Uterus (tissue), 2 donors: ENCODE measurements around the gene UST.

Experiments used
- POLR2A ChIP-seq, 2 donors: fragments of 450-650 bp; IDR thresholded peaks; one replicate each; pipeline ENCODE4 v1.6.1; 2016; ENCODE audit warnings: antibody characterized with exemption in 2 of 2, mild to moderate bottlenecking in 1 of 2, moderate library complexity in 1 of 2
- TF ChIP-seq, protein P1 (sequence below), 4 experiments: fragments of 200-600 bp in 2 of 4; fragments of 450-650 bp in 2 of 4; sonication (generic) in 2 of 4; IDR thresholded peaks; one replicate each; pipeline ENCODE4 v1.5.1; 2016 to 2019; ENCODE audit warnings: antibody characterized with exemption in 4 of 4, mild to moderate bottlenecking in 2 of 4, moderate library complexity in 1 of 4

DNA sequence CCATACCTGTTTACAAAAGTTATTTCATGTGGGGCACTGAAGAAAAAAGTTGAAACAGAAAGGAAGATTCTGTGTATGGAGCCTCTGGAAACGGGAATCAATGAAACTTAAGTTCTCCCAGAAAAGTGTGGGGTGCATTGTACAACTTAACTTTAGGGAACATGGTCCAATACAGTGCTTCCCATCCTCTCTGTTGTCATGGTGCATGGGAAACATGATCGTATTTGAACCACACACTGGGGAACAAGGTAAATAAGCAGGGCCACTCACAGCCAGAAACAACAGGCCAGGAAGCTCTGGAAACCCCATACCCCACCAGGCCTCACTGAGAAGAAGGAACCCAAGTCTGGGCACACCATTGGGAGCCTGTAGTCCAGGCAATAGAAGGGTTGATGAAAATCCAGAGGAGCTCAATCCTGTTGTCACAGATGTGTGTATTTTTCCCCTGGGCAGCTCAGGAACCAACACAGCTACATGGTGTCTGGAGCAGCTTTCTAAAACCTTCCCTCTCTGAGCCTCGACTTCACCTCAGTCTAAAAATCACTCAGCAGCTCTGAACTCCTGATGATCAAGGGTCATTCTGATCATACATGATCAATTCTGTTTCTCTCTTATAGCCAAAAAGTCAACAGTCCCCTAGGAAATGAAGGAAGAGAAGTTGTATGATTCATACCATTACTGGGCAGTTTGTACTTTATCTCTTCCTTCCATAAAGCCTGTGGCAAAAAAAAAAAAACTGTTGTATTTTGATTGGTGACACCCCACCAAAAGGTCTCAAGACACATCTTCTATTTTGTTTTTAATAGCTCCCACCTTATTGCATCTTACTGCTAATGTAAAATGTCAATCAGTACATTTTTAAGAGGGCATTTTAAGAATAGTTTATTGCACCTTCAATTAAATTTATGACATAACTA lies 372.2 kb downstream of the UST start:
- TF ChIP-seq, protein P1, sequence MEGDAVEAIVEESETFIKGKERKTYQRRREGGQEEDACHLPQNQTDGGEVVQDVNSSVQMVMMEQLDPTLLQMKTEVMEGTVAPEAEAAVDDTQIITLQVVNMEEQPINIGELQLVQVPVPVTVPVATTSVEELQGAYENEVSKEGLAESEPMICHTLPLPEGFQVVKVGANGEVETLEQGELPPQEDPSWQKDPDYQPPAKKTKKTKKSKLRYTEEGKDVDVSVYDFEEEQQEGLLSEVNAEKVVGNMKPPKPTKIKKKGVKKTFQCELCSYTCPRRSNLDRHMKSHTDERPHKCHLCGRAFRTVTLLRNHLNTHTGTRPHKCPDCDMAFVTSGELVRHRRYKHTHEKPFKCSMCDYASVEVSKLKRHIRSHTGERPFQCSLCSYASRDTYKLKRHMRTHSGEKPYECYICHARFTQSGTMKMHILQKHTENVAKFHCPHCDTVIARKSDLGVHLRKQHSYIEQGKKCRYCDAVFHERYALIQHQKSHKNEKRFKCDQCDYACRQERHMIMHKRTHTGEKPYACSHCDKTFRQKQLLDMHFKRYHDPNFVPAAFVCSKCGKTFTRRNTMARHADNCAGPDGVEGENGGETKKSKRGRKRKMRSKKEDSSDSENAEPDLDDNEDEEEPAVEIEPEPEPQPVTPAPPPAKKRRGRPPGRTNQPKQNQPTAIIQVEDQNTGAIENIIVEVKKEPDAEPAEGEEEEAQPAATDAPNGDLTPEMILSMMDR (IDR thresholded peaks at IDR 0.05), result no peak
- TF ChIP-seq POLR2A (IDR thresholded peaks at IDR 0.05), result no peak
